Kidney glomerular epithelial cell (primary cell): ENCODE results near the gene CDH20.

ENCODE experiments used
- DNase-seq: peaks from one replicate; lab custom pipeline; 2025; lab: John Stamatoyannopoulos, UW

CDH20 gene

GRCh38 chr18:61531182-61531581 lies 198.0 kb downstream of the CDH20 start:
- no peak for DNase-seq

- no peak for DNase-seq
Measured at GRCh38 chr18:61531891-61532290, 198.7 kb downstream of the CDH20 start.

- DNase-seq: no peak
Measured at GRCh38 chr18:61535401-61535800, 202.2 kb downstream of the CDH20 start.

GRCh38 chr18:61541673-61542072 lies 208.4 kb downstream of the CDH20 start:
- no peak for DNase-seq

- DNase-seq: no peak
Measured at GRCh38 chr18:61542596-61542995, 209.4 kb downstream of the CDH20 start.

GRCh38 chr18:61543518-61543917 lies 210.3 kb downstream of the CDH20 start:
- DNase-seq: no peak

GRCh38 chr18:61544178-61544577 lies 210.9 kb downstream of the CDH20 start:
- no peak for DNase-seq

GRCh38 chr18:61545281-61546245 lies 212.3 kb downstream of the CDH20 start:
- DNase-seq: no peak

GRCh38 chr18:61546590-61546989 lies 213.4 kb downstream of the CDH20 start:
- DNase-seq: peak; percentile 46

GRCh38 chr18:61549416-61549815 lies 216.2 kb downstream of the CDH20 start:
- no peak for DNase-seq

GRCh38 chr18:61549889-61550288 lies 216.7 kb downstream of the CDH20 start:
- DNase-seq: no peak

- DNase-seq: peak; percentile 64
Measured at GRCh38 chr18:61551586-61551985, 218.4 kb downstream of the CDH20 start.

GRCh38 chr18:61553045-61553659 lies 219.9 kb downstream of the CDH20 start:
- no peak for DNase-seq

- no peak for DNase-seq
Measured at GRCh38 chr18:61554117-61554776, 221.0 kb downstream of the CDH20 start.

- DNase-seq: no peak
Measured at GRCh38 chr18:61554946-61555361, 221.7 kb downstream of the CDH20 start.

GRCh38 chr18:61556316-61556715 lies 223.1 kb downstream of the CDH20 start:
- no peak for DNase-seq

GRCh38 chr18:61556862-61557261 lies 223.6 kb downstream of the CDH20 start:
- DNase-seq: no peak

- DNase-seq: peak; percentile 39
Measured at GRCh38 chr18:61569176-61569892, 236.1 kb downstream of the CDH20 start.

- DNase-seq: no peak
Measured at GRCh38 chr18:61570070-61570469, 236.8 kb downstream of the CDH20 start.

- DNase-seq: no peak
Measured at GRCh38 chr18:61572084-61572655, 238.9 kb downstream of the CDH20 start.

- DNase-seq: no peak
Measured at GRCh38 chr18:61572871-61573270, 239.6 kb downstream of the CDH20 start.

- DNase-seq: no peak
Measured at GRCh38 chr18:61574665-61575064, 241.4 kb downstream of the CDH20 start.
